GM18909 (cell line): ENCODE data around the gene ORC1.
"Not testable (repeated sequence)": the region's sequence is repeated elsewhere in the genome, so short reads cannot be mapped to it uniquely, and the experiment has no call there.

Experiments
- ATAC-seq: cut with Tn5 transposase; IDR thresholded peaks from one replicate; pipeline ENCODE4 v1.9.1; 2021; ENCODE audit warnings: mild to moderate bottlenecking; ENCODE audit not compliant: unreplicated experiment, poor library complexity

The ORC1 gene

GRCh38 chr1:52393174-52393573 is 11.0 kb downstream of the ORC1 start:
- ATAC-seq: no peak

- ATAC-seq: no peak
These were observed 17.8 kb downstream of the ORC1 start for GRCh38 chr1:52386458-52386857.

- ATAC-seq: no peak
These were observed 18.8 kb downstream of the ORC1 start for GRCh38 chr1:52385376-52385775.

GRCh38 chr1:52369851-52370250 is 34.4 kb downstream of the ORC1 start:
- ATAC-seq: not testable (repeated sequence)

- ATAC-seq: no peak
These were observed 35.6 kb downstream of the ORC1 start for GRCh38 chr1:52368383-52369172.

GRCh38 chr1:52367272-52367671 is 37.0 kb downstream of the ORC1 start:
- ATAC-seq: no peak

GRCh38 chr1:52366517-52366827 is 37.8 kb downstream of the ORC1 start:
- no peak for ATAC-seq

- ATAC-seq: peak; percentile 89
These were observed 38.3 kb downstream of the ORC1 start, which contains the start of gene CC2D1B for GRCh38 chr1:52365746-52366516. TSS of gene CC2D1B (minus strand) at chr1:52366205. CDS start at chr1:52364620, 1,585 bp downstream.

- ATAC-seq: no peak
These were observed 39.0 kb downstream of the ORC1 start for GRCh38 chr1:52365071-52365745.

GRCh38 chr1:52364235-52364839 is 39.9 kb downstream of the ORC1 start:
- ATAC-seq: no peak

GRCh38 chr1:52360595-52360968 is 43.6 kb downstream of the ORC1 start:
- ATAC-seq: no peak

GRCh38 chr1:52359676-52360594 is 44.3 kb downstream of the ORC1 start:
- no peak for ATAC-seq

GRCh38 chr1:52358851-52359497 is 45.2 kb downstream of the ORC1 start:
- ATAC-seq: no peak

GRCh38 chr1:52357397-52357796 is 46.8 kb downstream of the ORC1 start:
- ATAC-seq: no peak

- no peak for ATAC-seq
These were observed 47.3 kb downstream of the ORC1 start for GRCh38 chr1:52356818-52357355.

GRCh38 chr1:52355847-52356505 is 48.2 kb downstream of the ORC1 start:
- no peak for ATAC-seq

- no peak for ATAC-seq
These were observed 48.8 kb downstream of the ORC1 start for GRCh38 chr1:52355436-52355835.

- ATAC-seq: no peak
These were observed 51.5 kb downstream of the ORC1 start for GRCh38 chr1:52352690-52353089.
